Muscle layer of colon (tissue), 2 donors: Measurements from ENCODE around the gene SULT2B1.

Experiments
- H3K27ac ChIP-seq: one replicate; pipeline ENCODE4 v1.7.0; 2013; ENCODE audit warnings: low read depth, mild to moderate bottlenecking, low read length, moderate library complexity
- H3K27me3 ChIP-seq, 2 donors: one replicate each; pipeline ENCODE4 v1.7.0; 2013; ENCODE audit warnings: low read length in 2 of 2, mild to moderate bottlenecking in 2 of 2; ENCODE audit not compliant: insufficient read depth in 2 of 2, control insufficient read depth in 1 of 2
- H3K36me3 ChIP-seq: one replicate; pipeline ENCODE4 v1.7.0; 2013; ENCODE audit warnings: mild to moderate bottlenecking, low read length; ENCODE audit not compliant: insufficient read depth
- H3K4me1 ChIP-seq: one replicate; pipeline ENCODE4 v1.7.0; 2013; ENCODE audit warnings: mild to moderate bottlenecking, low read length; ENCODE audit not compliant: insufficient read depth
- H3K4me3 ChIP-seq, 2 donors: one replicate each; pipeline ENCODE4 v1.7.0; 2013; ENCODE audit warnings: low read length in 2 of 2, low read depth in 1 of 2, mild to moderate bottlenecking in 1 of 2, moderate library complexity in 1 of 2
- H3K9ac ChIP-seq: one replicate; pipeline ENCODE4 v1.7.0; 2013; ENCODE audit warnings: low read length
- H3K9me3 ChIP-seq: one replicate; pipeline ENCODE4 v1.7.0; 2013; ENCODE audit warnings: mild to moderate bottlenecking, low read length
- donor health status: abdominal sarcoma.
- donor health status: Adenocarcinoma of cecum.

The SULT2B1 gene

GRCh38 chr19:48607359-48607755 lies 55.4 kb downstream of the SULT2B1 start:
- no peak overlapping the region for H3K27ac ChIP-seq
- H3K4me3 ChIP-seq: no peak overlapping the region
- H3K27me3 ChIP-seq: no peaks in the 10 kb centered on the region
- no peak overlapping the region for H3K9ac ChIP-seq
- H3K4me1 ChIP-seq: no peaks in the 10 kb centered on the region
- no peaks in the 10 kb centered on the region for H3K36me3 ChIP-seq
- H3K9me3 ChIP-seq: no peaks in the 10 kb centered on the region

DNA sequence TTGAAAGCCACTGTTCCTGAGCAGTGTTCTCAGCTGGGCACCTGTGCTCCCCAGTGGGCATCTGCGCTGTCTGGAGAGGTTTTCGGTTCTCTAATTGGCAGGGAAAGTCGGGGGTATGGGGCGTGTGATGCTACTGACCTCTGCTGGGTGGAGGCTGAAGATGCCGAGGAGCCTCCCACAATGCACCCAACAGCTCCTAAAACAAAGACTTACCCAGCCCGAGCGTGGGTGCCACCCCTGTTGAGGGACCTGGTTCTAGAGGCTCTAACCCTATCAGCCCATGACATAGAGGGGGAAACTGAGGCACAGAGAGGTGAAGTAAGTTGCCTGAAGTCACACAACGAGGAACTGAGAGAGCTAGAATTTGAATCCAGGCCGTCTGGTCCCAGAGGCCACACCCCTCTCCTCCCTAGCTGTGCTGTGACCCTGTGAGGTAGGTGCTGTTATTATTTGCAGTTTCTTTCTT lies 56.9 kb downstream of the SULT2B1 start:
- no peak overlapping the region for H3K4me3 ChIP-seq
- no peak overlapping the region for H3K27ac ChIP-seq
- H3K9me3 ChIP-seq: no peaks in the 10 kb centered on the region
- no peaks in the 10 kb centered on the region for H3K36me3 ChIP-seq
- H3K4me1 ChIP-seq: no peaks in the 10 kb centered on the region
- no peak overlapping the region for H3K9ac ChIP-seq
- H3K27me3 ChIP-seq: no peaks in the 10 kb centered on the region

DNA sequence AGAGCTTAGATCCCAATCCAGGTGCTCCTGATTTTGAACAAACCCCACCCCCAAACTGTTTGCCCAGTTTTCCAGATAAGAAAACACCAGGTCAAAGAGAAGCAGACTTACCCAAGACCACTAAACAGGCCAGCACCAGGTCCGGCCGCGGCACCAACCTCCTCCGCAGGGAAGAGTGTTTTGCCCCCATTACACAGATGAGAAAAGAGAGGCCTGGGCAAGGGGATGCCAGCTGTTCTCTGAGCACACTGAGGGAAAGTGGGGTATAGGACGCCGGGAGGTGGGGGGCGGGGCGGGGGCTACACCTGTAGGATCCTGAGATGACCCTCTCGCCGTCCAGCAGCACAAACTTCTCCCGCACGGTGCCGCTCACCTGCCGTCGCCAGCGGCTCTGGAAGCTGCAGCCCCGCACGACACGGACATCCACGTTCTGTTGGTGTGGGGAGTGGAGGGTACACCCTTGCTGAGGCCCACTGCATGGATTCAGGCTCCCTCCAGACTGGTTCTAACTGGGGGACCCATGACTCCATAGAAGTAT lies 57.7 kb downstream of the SULT2B1 start:
- H3K4me3 ChIP-seq: no peak overlapping the region
- H3K9ac ChIP-seq: no peak overlapping the region
- no peaks in the 10 kb centered on the region for H3K4me1 ChIP-seq
- H3K9me3 ChIP-seq: no peaks in the 10 kb centered on the region
- no peaks in the 10 kb centered on the region for H3K36me3 ChIP-seq
- no peak overlapping the region for H3K27ac ChIP-seq
- H3K27me3 ChIP-seq: no peaks in the 10 kb centered on the region

DNA sequence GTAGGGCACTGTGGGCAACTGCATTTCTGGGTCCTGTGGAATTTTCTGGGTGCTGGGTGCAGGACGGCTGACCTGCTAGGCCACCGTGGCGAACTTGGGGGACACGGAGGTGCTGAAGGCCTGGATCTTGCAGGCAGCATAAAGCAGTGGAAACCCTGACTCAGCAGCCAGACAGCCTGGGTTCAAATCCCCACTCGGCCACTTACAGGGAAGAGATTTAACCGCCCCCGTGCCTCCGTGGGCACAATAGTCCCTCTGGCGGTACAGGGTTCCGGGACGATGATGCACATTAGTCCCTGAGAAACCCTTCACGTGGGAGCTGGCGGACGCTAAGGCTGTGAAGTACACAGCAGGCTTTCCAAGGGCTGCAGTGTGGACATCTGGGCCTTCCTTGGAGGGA lies 59.9 kb downstream of the SULT2B1 start:
- Histone ChIP-seq H3K27ac (no peak overlapping the region), H3K9ac (no peak overlapping the region), H3K27me3 (no peaks in the 10 kb centered on the region), H3K4me1 (peaks cover 4% of the 10 kb centered on the region), H3K36me3 (peaks cover 21% of the 10 kb centered on the region), H3K4me3 (no peak overlapping the region), H3K9me3 (no peaks in the 10 kb centered on the region)

- Histone ChIP-seq H3K4me3 (no peak overlapping the region), H3K27me3 (no peaks in the 10 kb centered on the region), H3K4me1 (peaks cover 17% of the 10 kb centered on the region), H3K27ac (no peak overlapping the region), H3K36me3 (peaks cover 29% of the 10 kb centered on the region), H3K9ac (no peak overlapping the region), H3K9me3 (no peaks in the 10 kb centered on the region)
These were observed 61.3 kb downstream of the SULT2B1 start for GRCh38 chr19:48613024-48613851.

DNA sequence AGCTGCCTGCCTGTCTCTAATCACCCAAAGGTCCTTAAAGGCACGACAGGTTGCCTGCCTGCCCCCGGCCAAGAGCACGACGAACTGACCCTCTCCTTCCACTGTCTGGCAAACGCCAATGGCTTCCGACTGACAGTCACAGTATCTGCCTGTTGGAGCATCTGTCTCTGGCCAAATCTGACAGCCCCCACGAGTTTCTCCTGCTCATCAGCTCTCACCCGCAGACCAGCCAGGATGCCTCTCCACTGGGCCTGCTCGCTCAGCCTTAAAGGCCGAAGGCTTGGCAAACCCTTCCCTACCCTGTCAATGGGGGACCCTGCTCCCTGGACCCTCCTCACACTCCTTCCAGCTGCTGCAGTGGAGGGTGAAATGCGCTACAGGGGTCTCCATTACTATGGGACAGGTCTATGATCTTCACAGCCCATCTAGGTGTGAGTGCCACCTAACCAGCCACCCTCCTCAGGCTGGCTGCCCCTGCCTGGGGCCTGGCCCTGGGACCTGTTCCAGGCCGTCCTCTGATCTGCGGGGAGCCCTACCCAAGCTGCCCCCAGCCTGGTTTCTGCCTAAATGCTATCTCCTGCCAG lies 62.0 kb downstream of the SULT2B1 start:
- Histone ChIP-seq H3K9me3 (no peaks in the 10 kb centered on the region), H3K4me3 (no peak overlapping the region), H3K27ac (no peak overlapping the region), H3K36me3 (peaks cover 29% of the 10 kb centered on the region), H3K27me3 (no peaks in the 10 kb centered on the region), H3K9ac (no peak overlapping the region), H3K4me1 (peaks cover 19% of the 10 kb centered on the region)

DNA sequence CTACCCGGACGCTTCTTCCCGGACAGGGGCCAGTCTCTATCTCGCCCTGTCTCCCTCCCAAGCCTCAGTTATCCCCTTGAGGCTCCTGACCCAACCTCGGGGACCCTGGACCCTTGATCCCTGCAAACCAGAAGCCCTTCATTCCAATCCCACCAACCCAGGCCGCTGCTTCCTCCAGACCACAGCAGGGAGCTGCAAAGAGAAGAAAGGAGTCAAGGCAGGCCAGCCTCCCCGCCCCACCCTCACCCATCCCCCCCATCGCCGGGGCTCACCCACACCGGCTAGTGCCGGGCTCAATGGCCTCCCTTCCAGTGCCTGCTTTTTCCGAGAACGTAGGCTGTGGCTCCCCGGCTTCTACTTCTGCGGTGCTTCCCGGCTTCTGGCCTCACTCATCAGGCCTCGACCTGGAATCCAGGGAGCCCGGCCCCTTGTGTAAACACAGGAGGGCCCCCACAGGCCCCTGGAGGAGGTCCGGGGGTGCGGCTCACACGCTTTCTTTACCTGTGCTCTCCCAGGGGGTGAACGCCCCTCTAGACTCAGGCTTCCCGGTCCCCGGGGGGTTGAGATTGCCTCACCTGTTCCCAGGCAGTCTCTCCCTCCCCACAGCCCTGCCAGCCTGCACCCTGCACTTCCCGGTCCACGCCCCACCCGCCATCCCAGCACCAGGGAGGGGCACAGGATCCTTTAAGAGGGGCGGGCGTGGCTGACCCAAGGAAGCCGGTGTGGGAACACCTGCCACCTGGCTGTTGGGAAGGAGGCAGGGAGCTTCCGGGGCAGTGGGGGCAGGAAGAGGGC lies 62.7 kb downstream of the SULT2B1 start, which contains the start of gene FAM83E:
TSS of gene FAM83E (minus strand) at position 641 of the 795 bp plus-strand sequence. CDS start 1,704 bp downstream, outside the sequence.
- Histone ChIP-seq H3K4me3 (no peak within 1 kb of the TSS), H3K36me3 (peaks cover 29% of the 10 kb centered on the region)

GRCh38 chr19:48615231-48616040 lies 63.5 kb downstream of the SULT2B1 start:
- H3K4me3 ChIP-seq: no peak overlapping the region
- no peaks in the 10 kb centered on the region for H3K27me3 ChIP-seq
- H3K27ac ChIP-seq: no peak overlapping the region
- H3K4me1 ChIP-seq: peaks cover 23% of the 10 kb centered on the region
- H3K9ac ChIP-seq: no peak overlapping the region
- peaks cover 29% of the 10 kb centered on the region for H3K36me3 ChIP-seq
- H3K9me3 ChIP-seq: no peaks in the 10 kb centered on the region

More for the DNA sequence above, 62.7 kb downstream of the SULT2B1 start, which contains the start of gene FAM83E:
- H3K9ac ChIP-seq: no peak within 1 kb of the TSS
- peaks cover 21% of the 10 kb centered on the region for H3K4me1 ChIP-seq
- no peaks in the 10 kb centered on the region for H3K27me3 ChIP-seq
- H3K27ac ChIP-seq: no peak within 1 kb of the TSS
- no peaks in the 10 kb centered on the region for H3K9me3 ChIP-seq

- H3K4me1 ChIP-seq: peaks cover 23% of the 10 kb centered on the region
- H3K4me3 ChIP-seq: no peak overlapping the region
These were observed 64.1 kb downstream of the SULT2B1 start for GRCh38 chr19:48616041-48616436.

GRCh38 chr19:48616491-48617056 lies 64.6 kb downstream of the SULT2B1 start:
- no peak overlapping the region for H3K9ac ChIP-seq
- H3K36me3 ChIP-seq: peaks cover 29% of the 10 kb centered on the region
- no peaks in the 10 kb centered on the region for H3K27me3 ChIP-seq
- no peak overlapping the region for H3K27ac ChIP-seq
- H3K9me3 ChIP-seq: no peaks in the 10 kb centered on the region
- peaks cover 23% of the 10 kb centered on the region for H3K4me1 ChIP-seq
- H3K4me3 ChIP-seq: no peak overlapping the region

More at GRCh38 chr19:48616041-48616436, 64.1 kb downstream of the SULT2B1 start:
- Histone ChIP-seq H3K36me3 (peaks cover 29% of the 10 kb centered on the region), H3K9me3 (no peaks in the 10 kb centered on the region), H3K9ac (no peak overlapping the region), H3K27ac (no peak overlapping the region), H3K27me3 (no peaks in the 10 kb centered on the region)
